Rectal smooth muscle tissue (tissue), 1 donor: ENCODE measurements around the gene TRIM16.
"Not testable (repeated sequence)": the region's sequence is repeated elsewhere in the genome, so short reads cannot be mapped to it uniquely, and the experiment has no call there.

ENCODE experiments used
- H3K27ac ChIP-seq: one replicate; pipeline ENCODE4 v1.7.0; 2013; ENCODE audit warnings: low read depth, low read length, inconsistent platforms
- H3K27me3 ChIP-seq: one replicate; pipeline ENCODE4 v1.7.0; 2013; ENCODE audit warnings: low read length; ENCODE audit not compliant: control insufficient read depth, insufficient read depth
- H3K36me3 ChIP-seq: one replicate; pipeline ENCODE4 v1.7.0; 2013; ENCODE audit warnings: low read length; ENCODE audit not compliant: control insufficient read depth, insufficient read depth
- H3K4me1 ChIP-seq: one replicate; pipeline ENCODE4 v1.7.0; 2013; ENCODE audit warnings: low read length; ENCODE audit not compliant: control insufficient read depth, insufficient read depth
- H3K4me3 ChIP-seq: one replicate; pipeline ENCODE4 v1.7.0; 2013; ENCODE audit warnings: low read length
- H3K9ac ChIP-seq: one replicate; pipeline ENCODE4 v1.7.0; 2013; ENCODE audit warnings: low read length

The TRIM16 gene

DNA sequence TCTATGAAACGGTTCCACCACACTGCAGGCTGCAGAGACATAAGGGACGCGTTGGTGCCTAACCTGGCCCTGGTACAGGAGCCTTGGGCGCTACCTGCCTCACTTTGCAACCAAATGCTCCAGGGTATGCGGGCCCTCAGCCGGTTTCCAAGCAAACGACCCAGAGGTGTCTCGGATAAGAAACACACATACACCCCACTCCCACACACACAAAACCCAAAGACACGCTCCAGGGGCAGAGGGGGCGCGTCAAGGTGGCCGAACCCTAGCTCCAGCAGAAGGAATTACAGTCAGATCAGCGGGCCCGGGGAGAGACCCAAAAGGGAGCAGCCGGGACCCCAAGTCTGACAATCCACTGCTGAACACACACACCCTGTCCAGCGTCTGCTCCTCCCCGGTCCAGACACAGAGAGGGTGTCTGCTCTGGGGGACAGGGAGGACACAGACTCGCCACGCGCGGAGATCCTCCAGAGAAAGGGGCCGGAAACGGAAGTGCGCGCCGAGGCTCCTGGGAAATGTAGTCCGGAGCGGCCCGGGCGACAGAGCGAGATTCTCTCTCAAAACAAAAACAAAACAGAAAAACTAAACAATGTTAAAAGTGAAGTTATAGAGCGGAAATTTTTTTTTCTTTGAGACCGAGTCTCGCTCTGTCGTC lies at the start of gene TRIM16:
Gene TRIM16 (minus strand): TSS at position 488 of the 655 bp plus-strand sequence. CDS start 32,702 bp downstream, outside the sequence.
- H3K36me3 ChIP-seq, H3K4me1 ChIP-seq, H3K27me3 ChIP-seq: not testable (repeated sequence)
- Histone ChIP-seq H3K27ac (peak within 1 kb of the TSS; percentile 30), H3K4me3 (peak within 1 kb of the TSS; percentile 77), H3K9ac (peak within 1 kb of the TSS; percentile 4)

GRCh38 chr17:15733174-15733789 lies 49.2 kb upstream of the TRIM16 start:
- H3K27me3 ChIP-seq, H3K36me3 ChIP-seq, H3K4me3 ChIP-seq, H3K27ac ChIP-seq, H3K9ac ChIP-seq, H3K4me1 ChIP-seq: not testable (repeated sequence)

DNA sequence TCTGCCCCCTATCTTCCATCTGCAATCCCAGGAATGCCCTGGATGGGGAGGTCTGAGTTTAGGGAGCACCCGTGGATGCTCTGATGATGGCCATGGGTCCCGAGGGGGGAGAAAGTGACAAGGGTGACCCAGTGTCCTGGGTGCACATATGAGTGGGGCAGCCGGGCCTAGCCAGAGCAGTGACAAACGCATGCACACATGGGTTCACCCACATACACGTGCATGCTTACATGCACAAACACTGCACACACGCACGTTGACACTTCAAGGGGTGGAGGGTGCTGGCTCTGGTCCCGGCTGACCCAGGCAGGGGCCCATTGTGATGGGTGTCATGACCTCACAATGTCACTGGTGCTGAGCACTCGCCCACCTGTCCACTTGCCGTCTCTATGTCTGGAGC lies 47.8 kb upstream of the TRIM16 start, which contains the start of gene TBC1D26:
Gene TBC1D26 (plus strand): TSS at position 384 of the 400 bp plus-strand sequence. CDS start 3,066 bp downstream, outside the sequence.
- not testable (repeated sequence) for H3K4me3 ChIP-seq, H3K27ac ChIP-seq, H3K36me3 ChIP-seq, H3K27me3 ChIP-seq, H3K9ac ChIP-seq, H3K4me1 ChIP-seq

- not testable (repeated sequence) for H3K4me1 ChIP-seq, H3K4me3 ChIP-seq, H3K27ac ChIP-seq, H3K36me3 ChIP-seq, H3K27me3 ChIP-seq, H3K9ac ChIP-seq
Observed at GRCh38 chr17:15730535-15730934, 46.4 kb upstream of the TRIM16 start.

- H3K27ac ChIP-seq, H3K4me1 ChIP-seq, H3K9ac ChIP-seq, H3K27me3 ChIP-seq, H3K4me3 ChIP-seq, H3K36me3 ChIP-seq: not testable (repeated sequence)
Observed at GRCh38 chr17:15716601-15717563, 32.8 kb upstream of the TRIM16 start.

- not testable (repeated sequence) for H3K4me1 ChIP-seq, H3K27ac ChIP-seq, H3K27me3 ChIP-seq, H3K9ac ChIP-seq, H3K4me3 ChIP-seq
- H3K36me3 ChIP-seq = peaks cover 11% of the 10 kb centered on the region
Observed at GRCh38 chr17:15708879-15709278, 24.8 kb upstream of the TRIM16 start.

- not testable (repeated sequence) for H3K4me3 ChIP-seq, H3K27ac ChIP-seq, H3K27me3 ChIP-seq, H3K9ac ChIP-seq, H3K4me1 ChIP-seq
- peaks cover 11% of the 10 kb centered on the region for H3K36me3 ChIP-seq
Observed at GRCh38 chr17:15704813-15705212, 20.7 kb upstream of the TRIM16 start.

DNA sequence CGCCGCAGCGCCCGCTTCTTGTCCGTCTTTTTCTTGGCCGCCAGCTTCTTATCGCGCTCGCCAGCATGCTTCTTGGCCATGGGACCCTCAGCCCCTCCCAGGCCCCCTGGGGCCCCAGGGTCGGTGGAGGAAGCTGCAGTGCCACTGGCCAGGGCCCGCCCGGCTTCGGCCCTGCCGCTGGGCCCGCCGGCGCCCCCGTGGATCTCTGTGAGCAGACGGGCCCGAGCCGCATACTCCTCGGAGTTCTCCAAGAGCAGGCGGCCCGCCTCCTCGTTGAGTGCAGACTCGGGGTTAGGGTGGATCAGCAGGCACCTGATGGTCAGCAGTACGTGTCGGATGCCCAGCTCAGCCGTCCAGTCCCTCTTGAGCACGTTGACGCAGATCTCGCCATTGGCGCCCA lies 20.1 kb upstream of the TRIM16 start:
- not testable (repeated sequence) for H3K9ac ChIP-seq, H3K4me1 ChIP-seq, H3K27ac ChIP-seq, H3K27me3 ChIP-seq, H3K4me3 ChIP-seq
- H3K36me3 ChIP-seq = peaks cover 11% of the 10 kb centered on the region

GRCh38 chr17:15699937-15700336 lies 15.8 kb upstream of the TRIM16 start:
- H3K27me3 ChIP-seq, H3K4me1 ChIP-seq, H3K36me3 ChIP-seq, H3K9ac ChIP-seq: not testable (repeated sequence)
- Histone ChIP-seq H3K27ac (peak overlapping the region; percentile 51), H3K4me3 (peak overlapping the region; percentile 77)

GRCh38 chr17:15699413-15699924 lies 15.4 kb upstream of the TRIM16 start, which contains the start of gene ZNF286A:
Gene ZNF286A, plus strand, starts transcription at chr17:15699752. Its CDS starts 578 bp downstream, at chr17:15700330.
- peak within 1 kb of the TSS; percentile 59 for H3K27ac ChIP-seq
- H3K36me3 ChIP-seq, H3K4me1 ChIP-seq, H3K27me3 ChIP-seq, H3K9ac ChIP-seq: not testable (repeated sequence)
- H3K4me3 ChIP-seq = peak within 1 kb of the TSS; percentile 77

DNA sequence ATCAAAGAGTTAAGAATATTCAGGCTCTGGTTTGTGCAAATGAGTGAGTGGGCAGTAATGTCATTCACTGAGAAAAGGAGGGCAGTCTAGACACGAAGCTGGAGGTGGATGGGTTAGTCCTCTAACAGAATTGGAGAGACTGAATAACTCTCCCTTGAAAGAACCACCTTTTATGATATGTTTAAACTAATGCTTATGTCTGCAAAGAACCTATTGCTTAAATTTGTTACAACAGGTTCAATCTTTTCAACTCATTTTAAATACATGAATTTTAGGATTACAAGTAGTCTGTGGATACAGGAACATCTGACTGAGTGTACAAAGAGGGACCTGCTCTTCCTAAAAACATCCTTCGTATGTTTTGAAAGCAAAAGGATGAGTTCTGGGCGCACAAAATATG lies 14.9 kb upstream of the TRIM16 start:
- H3K4me1 ChIP-seq, H3K36me3 ChIP-seq, H3K9ac ChIP-seq, H3K27me3 ChIP-seq: not testable (repeated sequence)
- H3K4me3 ChIP-seq = peak overlapping the region; percentile 77
- H3K27ac ChIP-seq = peak overlapping the region; percentile 59

- not testable (repeated sequence) for H3K9ac ChIP-seq
Observed at GRCh38 chr17:15687494-15687893, 3.4 kb upstream of the TRIM16 start.

More at GRCh38 chr17:15687494-15687893, 3.4 kb upstream of the TRIM16 start:
- not testable (repeated sequence) for H3K36me3 ChIP-seq, H3K27me3 ChIP-seq, H3K4me1 ChIP-seq, H3K27ac ChIP-seq, H3K4me3 ChIP-seq
